MM.1S (cell line): ENCODE results near the gene LHPP.

ENCODE experiments used
- CTCF ChIP-seq: fragments of 300-600 bp; sonication (generic); IDR thresholded peaks from 2 replicates; pipeline ENCODE4 v1.5.1; 2016; ENCODE audit warnings: antibody characterized with exemption, low read length, mixed read lengths
- EZH2phosphoT487 ChIP-seq: fragments of 300-600 bp; sonication (generic); IDR thresholded peaks from 2 replicates; pipeline ENCODE4 v1.6.1; 2018; ENCODE audit warnings: antibody characterized with exemption, low read length

GRCh38 chr10:124578231-124579010 lies 116.8 kb downstream of the LHPP start:
- TF ChIP-seq CTCF (no peak), EZH2phosphoT487 (no peak)
